Stimulated activated CD8-positive, alpha-beta memory T cell treated with anti-CD3 and anti-CD28 coated beads, Interleukin-12 subunit alpha, Interleukin-12 subunit beta, amount 100 ng/mL, for 1 hour (primary cell): ENCODE results near the gene TMEM259.

Experiments used
- DNase-seq: peaks from one replicate; pipeline ENCODE4 v3.0.0-alpha.2; 2020; ENCODE audit warnings: low read depth

Gene TMEM259

DNA sequence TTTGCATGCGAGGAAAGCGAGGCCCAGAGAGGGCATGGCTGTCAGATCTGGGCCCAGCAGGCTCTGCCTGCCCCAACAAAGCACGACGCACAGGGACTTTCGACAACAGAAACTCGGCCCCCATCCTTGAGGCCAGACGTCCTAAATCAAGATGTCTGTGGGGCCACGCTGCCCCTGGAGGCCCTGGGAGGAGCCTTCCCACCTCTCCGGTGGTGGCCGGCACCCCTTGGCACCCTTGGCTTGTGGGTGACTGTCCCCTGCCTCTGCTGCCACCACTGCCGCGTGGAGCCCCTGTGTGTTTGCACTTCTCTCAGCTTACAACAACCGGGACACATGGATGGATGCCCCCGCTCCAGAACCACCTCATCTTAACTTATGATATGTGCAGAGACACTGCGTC is 32.4 kb downstream of the TMEM259 start:
- no peak for DNase-seq

DNA sequence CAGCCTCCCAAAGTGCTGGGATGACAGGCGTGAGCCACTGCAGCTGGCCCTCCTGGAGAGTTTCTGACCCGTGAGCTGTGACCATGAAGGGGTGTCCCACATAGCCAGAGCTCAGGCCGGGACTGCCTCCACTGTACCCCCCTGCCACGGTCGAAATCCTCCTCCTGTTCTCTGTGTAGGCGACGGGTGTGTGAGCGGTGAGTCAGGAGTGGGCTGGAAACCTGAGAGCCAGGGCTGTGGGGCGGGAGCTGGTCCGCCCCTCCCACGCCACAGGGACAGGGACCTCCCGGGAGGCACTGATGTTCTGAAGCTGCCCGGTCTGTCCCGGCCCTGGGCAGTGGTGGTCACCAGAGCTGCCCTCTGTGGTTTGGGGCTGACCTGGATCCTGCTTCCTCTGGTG is 32.8 kb downstream of the TMEM259 start:
- no peak for DNase-seq

DNA sequence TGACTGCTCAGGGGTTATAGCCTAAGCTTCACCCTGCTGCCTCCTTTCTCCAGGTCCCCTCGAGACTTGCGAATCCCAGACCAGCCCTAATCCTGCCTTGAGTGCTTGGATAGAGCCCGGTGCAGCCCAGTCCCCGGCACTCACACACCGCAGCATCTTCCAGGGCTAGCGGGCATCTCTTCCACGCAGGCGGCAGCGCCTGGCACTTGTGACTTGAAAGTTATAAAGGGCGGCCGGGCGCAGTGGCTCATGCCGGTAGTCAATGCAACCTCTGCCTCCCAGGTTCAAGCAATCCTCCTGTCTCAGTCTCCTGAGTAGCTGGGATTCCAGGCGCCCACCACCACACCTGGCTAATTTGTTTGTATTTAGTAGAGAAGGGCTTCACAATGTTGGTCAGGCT is 34.8 kb downstream of the TMEM259 start:
- DNase-seq: no peak

DNA sequence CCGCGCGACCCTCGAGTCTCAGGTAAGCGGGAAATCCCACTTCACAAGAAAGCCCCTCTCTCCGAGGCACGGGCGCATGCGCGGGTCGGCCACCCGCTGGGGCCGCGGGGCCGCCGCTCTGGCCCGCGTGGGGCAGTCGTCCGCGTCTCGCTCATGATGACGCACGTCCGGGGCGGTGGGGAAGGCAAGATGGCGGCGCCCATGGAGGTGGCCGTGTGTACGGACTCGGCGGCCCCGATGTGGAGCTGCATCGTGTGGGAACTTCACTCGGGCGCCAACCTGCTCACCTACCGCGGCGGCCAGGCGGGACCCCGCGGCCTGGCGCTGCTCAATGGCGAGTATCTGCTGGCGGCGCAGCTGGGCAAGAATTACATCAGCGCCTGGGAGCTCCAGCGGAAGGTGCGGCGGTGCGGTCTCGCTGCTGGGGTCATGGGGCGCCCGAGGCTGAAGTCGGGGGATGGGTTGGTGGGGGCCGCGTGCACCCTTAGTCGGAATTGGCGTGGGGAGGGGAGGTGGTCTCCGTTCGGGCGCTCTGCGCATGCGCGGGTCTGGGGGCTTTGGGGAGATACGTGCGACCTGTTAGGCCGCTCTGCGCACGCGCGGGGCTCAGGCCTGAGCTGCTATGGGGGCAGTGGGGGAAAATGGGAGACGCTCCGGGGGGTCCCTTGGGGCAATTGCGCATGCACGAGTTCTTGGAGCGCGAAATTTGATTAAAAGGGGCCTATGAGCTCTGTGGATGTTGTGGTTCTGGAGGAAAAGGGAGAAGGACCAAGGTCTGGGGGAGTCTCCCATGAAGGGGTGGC is 36.6 kb downstream of the TMEM259 start, which contains the start of gene WDR18:
Gene WDR18, plus strand, starts transcription at position 181 of the 803 bp plus-strand sequence. Its CDS starts 9 bp downstream, at position 190.
- peak; percentile 84 for DNase-seq

DNA sequence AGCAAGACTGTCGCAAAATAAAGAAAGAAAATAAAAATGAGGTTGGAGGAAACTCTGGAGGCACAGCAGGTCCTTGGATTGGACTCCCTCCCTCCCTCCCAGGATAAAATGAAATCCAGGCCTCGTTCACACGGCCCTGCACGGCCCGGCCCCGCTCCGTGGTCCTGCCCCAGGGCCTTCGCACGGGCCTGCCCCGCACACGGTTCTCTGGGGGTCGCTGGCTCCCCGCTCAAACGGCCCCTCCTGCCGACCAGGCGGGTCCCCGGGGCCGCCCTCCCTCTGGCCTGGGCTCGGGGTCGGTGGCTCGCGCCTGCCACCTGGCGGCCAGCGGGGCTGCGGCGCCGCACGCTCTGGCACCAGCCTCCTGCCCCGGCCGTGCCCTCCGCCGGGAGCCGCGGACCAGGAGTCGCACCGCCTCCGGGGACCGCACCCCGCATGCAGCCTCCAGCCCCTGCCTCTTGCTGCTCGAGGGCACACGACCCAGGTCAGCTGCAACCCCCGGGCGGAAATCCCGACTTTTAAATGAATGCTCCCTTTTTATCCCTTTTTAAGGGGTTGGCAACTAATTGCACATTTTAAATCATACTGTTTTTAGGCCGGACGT is 38.3 kb downstream of the TMEM259 start:
- peak; percentile 50 for DNase-seq

DNA sequence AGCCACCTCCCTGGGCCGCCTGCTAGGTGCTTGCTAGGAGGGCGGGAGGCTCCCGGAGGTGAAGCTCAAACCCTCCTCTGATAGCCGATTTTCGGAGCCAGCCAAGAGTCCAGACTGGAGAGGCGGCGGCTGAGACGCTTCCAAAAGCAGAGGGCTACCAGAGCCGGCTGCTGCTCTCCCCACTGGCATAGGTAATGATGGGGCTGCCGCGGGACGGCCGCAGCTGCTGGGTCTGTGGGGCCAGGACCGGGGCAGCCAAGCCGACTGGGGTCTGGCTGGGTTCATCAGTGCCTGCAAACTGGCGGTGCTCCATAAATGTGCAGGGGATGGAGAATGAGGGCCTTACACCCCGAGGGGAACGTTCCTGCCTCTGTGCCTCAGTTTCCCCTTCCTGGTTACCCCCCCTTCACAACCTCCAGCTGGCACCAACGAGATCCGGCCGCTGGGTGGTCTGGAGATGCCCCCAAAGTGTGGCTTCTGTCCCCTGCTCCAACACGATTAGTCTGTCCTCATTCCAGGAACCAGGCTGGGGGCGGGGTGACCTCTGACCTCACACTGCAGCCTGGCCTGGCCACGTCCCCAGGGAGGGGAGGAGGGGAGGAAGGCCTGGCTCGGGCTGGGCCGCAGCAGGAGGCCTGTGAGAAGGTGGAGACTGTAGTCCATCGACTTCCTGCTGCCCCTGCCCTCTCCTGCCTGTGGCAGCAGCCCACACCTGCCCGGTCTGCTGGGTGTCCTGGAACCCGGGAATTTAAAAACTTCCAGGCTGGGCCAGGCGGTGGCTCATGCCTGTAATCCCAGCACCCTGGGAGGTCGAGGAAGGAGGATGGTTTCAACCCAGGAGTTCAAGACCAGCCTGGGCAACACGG is 40.6 kb downstream of the TMEM259 start:
- no peak for DNase-seq

DNA sequence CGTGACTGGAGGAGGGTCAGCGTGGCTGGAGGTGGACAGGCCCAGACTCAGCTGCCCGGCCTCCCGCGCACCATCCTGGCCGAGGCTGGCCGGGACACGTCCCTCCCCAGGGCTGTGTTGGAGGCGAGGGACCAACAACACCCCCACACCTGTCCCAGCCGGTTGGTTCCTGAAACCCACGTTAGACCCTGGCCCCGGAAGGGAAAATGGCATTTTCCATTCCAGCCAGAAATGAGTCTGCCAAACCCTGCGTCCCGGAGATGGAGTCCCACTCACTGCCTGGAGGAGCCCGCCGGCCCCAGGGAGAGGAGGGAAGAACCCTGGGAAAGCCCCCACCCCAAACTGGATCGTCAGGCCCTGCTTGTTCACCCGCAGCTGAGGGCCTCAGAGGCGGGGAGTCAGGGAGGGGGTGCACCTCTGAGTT is 41.6 kb downstream of the TMEM259 start:
- no peak for DNase-seq

DNA sequence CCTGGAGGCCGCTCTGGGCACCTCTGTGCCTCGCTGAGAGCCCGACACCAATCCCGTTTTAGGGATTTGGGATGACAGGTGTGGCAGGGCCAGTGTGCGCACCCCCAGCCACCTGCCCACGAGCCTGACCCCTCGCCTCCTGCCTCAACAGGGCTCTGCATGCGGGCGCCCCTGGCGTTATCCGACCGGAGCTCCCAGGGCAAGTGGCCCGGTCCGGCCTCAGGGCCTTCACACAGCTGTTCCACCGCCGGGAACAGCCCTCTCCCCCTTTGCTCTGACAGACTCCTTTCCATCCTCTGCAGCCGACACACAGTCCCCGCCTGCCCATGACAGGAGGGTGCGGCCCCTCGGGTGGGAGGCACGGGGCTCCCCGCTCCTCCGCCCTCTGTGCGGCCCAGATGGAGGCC is 43.9 kb downstream of the TMEM259 start:
- DNase-seq: no peak

DNA sequence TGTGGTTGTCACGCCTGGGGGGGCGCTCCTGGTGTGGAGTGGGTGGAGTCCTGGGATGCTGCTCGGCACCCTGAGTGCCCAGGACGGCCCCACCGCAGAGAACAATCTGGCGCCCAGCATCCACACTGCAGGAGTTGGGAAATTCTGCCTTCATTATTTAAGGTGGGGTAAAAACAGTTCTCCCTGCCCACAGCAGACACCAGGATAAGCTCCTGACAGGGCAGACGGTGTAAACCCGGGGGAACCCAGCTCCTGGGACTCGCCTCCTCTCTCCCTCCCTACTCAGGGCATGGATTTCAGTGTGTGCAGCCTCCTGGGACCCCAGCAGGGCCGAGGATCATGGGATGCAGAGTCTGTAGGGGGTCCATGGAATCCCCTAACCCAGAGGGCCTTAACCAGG is 44.4 kb downstream of the TMEM259 start:
- no peak for DNase-seq

DNA sequence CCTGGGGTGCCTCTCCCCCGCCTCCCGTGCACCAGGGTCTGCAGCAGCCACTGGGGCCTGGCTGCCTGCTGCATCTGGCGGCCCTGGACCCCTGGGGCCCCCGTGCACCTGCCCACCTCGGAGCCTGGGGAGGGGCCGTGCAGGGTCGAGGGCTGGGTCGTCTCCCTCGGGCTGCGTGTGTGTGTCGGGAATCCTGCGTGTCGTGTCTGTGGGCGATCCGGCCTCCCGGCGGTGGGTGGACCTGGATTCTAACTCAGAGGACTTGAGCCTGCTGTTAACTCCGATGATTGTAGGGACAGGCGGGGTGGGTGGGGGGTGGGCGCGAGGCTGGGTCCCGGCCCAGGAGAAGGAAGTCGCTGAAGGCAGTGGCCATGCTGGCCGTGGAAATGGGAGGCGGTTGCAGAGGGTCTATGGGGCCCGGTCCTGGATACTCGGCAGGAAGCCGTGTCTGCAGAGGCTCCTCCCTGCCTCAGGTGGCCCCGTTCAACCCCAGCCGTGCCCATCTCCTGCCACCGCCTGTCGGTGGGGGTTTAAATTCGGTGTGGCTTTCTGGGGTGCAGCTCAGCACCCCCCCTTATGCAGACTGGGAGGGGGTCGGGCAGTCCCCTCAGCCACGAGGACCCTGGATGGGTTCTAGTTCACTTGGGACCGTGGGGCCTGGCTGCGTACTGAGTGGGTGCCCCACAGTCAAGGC is 46.2 kb downstream of the TMEM259 start:
- DNase-seq: no peak

DNA sequence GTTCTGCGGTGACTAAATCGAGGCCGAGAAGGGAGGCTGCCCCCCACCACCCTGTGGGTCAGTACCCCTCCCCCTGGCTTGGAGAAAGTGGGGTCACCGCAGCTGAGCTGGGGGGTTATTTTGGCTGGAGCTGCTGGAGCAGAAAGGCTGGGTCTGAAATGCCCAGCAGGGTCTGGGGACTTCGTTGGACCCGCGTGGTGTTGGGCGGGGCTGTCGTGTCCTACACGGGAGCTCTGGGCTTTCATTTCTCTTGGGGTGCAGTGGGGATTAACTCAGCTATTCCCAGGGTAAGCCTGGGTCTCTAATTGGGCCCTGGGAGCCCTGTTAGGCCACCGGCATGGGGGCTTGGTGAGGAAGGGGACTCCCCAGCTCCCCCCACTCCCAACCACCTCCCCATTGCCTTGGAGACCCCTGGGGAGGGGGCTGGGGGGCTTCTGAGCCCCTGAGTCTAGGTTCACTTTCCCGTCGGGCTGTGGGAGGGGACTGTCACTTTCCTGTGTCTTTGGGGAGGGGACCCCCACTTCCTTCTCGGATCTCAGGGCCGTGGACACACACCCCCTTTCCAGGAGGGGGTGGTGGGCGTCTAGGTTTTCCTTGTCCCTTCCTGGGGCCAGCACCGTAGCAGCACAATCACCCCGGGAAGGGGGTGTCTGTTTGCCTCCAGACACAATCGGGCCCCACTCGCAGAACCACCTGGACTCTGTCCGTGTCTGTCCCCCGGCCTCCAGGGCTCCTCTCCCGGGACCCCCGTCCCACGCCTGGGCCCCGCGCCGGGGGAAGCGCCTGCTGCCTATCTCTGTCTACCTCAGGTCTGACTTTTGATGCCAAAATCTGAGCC is 47.0 kb downstream of the TMEM259 start:
- no peak for DNase-seq

DNA sequence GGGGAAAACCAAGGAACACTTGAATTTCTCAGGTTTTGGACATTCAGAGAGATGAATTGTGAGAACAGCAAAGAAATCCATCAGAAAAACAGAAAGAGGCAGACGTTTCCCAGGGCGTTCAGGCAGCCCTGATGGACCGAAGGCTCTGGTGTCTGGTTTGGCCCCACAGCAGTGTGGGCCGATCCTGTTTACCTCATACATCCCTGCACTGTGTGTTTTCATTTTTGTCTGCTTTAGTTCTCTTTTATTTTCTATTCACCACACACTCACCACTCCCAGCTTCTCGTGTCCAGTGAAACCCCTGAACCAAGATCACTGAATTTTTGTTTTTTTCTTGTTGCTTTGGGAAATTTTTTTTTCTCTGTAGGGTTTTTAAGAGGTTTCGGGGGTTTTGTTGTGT is 48.6 kb downstream of the TMEM259 start:
- no peak for DNase-seq

DNA sequence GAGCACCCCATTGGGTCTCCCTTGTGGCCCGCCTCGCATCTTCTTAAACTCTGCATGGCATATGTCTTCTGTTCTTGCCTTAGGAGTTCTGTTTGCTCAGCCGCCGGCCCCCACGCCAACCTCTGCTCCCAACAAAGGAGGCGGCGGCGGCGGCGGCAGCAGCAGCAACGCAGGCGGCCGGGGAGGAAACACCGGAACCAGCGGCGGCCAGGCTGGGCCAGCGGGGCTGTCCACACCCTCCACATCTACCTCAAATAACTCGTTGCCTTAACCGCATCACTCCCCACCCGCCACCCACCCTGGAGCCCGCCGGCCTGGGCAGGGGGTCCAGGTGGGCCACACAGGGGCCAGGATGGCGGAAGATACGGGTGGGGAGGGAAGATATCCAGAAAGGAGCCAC is 49.1 kb downstream of the TMEM259 start:
- DNase-seq: no peak

DNA sequence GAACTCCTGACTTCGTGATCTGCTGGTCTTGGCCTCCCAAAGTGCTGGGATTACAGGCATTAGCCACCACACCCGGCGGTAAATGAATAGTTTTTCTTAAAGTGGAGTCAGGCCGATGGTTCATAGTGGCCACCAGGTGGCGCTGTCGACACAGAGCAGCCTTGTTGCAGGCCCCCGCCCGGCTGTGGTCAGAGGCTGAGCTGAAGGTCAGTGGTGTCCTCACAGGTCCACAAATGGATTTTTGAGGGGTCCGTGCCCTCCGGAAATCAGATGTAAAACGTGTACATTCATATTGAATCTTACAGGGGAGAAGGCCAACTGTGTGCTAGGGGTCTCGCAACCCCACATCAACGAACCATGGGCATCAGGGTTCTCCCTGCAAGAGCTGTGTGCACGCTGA is 50.2 kb downstream of the TMEM259 start:
- no peak for DNase-seq

DNA sequence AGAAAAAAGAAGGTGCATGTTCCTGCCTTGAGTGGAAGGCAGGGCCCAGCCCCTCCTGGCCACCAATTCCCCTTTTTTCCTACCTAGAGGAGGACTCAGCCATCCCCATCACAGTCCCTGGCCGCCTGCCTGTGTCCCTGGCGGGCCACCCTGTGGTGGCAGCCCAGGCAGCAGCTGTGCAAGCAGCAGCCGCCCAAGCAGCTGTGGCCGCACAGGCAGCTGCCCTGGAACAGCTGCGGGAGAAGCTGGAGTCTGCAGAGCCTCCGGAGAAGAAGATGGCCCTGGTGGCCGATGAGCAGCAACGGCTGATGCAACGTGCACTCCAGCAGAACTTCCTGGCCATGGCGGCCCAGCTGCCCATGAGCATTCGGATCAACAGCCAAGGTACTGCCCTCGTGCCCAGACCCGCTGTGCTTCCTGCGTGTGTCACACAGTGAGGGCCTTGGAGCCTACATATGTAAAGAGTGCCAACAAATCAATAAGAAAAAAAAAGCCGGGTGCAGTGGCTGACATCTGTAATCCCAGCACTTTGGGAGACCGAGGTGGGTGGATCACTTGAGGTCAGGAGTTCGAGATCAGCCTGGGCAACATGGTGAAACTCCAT is 54.3 kb downstream of the TMEM259 start:
- DNase-seq: no peak

DNA sequence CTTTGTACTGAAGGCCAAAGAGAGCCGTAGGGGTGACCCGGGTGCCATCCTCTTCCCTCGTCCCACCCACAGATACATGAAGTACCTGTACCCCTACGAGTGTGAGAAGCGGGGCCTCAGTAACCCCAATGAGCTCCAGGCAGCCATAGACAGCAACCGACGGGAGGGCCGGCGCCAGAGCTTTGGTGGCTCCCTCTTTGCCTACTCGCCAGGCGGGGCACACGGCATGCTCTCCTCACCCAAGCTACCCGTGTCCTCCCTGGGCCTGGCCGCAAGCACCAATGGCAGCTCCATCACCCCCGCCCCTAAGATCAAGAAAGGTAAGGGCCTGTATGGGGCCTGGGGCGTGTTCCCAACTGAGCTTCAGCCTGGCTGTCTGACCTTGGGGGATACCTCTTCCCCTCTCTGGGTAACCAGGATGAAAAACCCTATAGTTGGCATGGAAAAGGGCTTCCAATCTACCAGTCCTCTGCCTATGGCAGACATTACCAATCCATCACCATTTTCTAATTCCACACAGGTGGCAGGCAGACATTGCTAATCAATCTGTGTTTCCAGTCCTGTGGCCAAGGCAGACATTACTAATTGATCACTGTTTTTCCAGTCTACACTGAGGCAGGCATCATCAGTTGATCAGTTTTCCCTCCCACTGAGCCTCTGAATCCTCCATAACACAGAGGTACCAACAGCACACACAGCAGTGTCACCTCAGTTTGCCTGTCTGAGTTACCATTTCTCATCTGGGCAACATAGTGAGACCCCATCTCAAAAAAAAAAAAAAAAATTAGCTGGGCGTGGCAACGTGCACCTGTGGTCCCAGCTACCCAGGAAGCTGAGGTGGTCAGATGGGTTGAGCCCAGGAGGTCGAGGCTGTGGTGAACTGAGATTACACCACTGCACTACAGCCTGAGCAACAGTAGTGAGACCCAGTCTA is 55.9 kb downstream of the TMEM259 start:
- DNase-seq: no peak

DNA sequence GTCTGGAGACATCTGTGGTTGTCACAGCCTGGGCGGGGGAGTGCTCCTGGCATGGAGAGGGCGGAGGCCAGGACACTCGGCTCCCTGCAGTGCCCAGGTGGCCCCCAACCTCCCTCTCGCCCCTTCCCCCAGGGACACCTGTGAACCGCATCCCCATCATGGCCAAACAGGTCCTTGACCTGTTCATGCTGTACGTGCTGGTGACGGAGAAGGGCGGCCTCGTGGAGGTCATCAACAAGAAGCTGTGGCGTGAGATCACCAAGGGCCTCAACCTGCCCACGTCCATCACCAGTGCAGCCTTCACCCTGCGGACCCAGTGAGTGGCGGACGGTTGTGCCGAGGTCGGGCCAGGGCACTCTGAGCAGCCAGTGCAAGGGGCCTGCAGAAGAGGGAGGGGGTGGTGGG is 56.8 kb downstream of the TMEM259 start:
- DNase-seq: no peak

DNA sequence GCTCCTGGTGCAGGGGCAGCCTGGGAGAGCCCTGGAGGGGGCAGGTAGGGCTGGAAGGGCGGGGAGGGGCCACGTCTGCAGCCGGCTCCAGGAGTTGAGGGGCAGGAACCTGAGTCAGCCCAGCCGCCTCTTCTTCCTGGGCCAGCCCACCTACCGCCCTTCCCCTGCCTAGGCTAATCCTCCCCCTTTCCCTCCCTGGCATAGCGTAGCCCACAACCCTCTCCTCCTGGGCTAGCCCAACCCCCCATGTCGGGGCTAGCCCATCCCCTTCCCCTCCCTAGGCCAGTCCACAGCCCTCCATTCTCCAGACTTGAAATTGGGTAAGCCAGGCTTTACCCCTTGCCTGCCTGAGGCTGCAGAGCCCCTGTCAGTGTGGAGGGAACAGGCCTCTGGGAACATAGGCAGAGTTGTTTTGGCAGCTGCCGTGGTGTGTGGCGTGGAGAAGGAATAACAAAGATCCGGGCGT is 57.4 kb downstream of the TMEM259 start:
- DNase-seq: no peak

DNA sequence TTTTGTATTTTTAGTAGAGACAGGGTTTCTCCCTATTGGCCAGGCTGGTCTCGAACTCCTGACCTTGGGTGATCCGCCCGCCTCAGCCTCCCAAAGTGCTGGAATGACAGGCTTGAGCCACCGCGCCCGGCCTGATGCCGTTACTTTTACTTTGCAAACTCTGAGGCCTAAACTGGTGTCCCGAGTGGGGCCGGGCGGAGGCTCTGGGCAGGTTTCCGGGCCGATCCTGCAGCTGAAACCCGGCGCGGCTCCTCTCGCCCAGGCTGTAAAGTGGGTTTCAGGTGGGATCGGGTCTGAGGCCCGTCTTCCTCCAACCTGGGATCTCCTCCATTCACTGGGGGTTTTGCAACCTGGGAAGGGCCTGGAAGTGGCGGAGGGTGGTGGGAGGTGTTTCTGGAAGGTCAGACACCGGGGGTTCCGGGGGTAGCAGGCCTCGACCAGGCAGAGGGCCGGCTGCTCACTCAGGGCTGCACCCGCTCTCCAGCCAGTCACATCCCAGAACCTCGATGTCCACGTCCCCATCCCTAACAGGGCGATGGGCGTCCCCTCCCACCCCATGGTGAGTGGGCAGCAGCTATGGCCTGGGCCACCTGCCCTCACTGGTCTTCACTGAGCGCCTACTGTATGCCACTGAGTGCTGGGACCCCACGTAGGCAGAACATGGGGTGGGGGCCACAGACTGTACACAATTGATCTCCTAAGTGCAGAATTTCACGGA is 58.1 kb downstream of the TMEM259 start:
- DNase-seq: no peak
